HFFc6 (cell line): ENCODE results near the gene MYO10. TPM values are rescaled to one million over a fixed set of nuclear protein-coding genes. Genes with fewer than 3 reads are reported as not detected.

Experiments used
- DNase-seq: peaks from one replicate; pipeline ENCODE4 v3.0.0-alpha.2; 2018
- H3K27ac Mint-ChIP-seq: 2 replicates; pipeline ENCODE4 v1.8.0; 2020; ENCODE audit warnings: mild to moderate bottlenecking, mixed read lengths
- H3K27me3 Mint-ChIP-seq: 2 replicates; pipeline ENCODE4 v1.8.0; 2021; ENCODE audit warnings: mild to moderate bottlenecking, moderate library complexity, mixed read lengths; ENCODE audit not compliant: insufficient read depth
- H3K36me3 Mint-ChIP-seq: 2 replicates; pipeline ENCODE4 v1.8.0; 2021; ENCODE audit warnings: low read depth, mixed read lengths
- H3K4me1 Mint-ChIP-seq: 2 replicates; pipeline ENCODE4 v1.8.0; 2020; ENCODE audit warnings: low read depth, mixed read lengths
- H3K4me3 Mint-ChIP-seq: 2 replicates; pipeline ENCODE4 v1.8.0; 2020; ENCODE audit warnings: mild to moderate bottlenecking, moderate library complexity, mixed read lengths
- H3K9me3 Mint-ChIP-seq: 2 replicates; pipeline ENCODE4 v1.8.0; 2020; ENCODE audit warnings: mild to moderate bottlenecking, mixed read lengths
- CTCF ChIP-seq: fragments of 200-600 bp; sonication (generic); IDR thresholded peaks from 2 replicates; pipeline ENCODE4 v1.5.0; 2021; ENCODE audit warnings: antibody characterized with exemption, mild to moderate bottlenecking
- total RNA-seq, 6 experiments: library from RNA; stranded (reverse); fragmentation: NEBNext Ultra II Directional; extraction: Animal tissue kit (Norgen Biotek cat#: 25700); gene quantifications; 2 replicates in 1 of 6; 3 replicates in 5 of 6; pipeline ENCODE4 v1.2.3, GENCODE V29; 2021

The MYO10 gene
- total RNA-seq, 6 experiments from 2014 or later, result 99.4 to 142 (median 129) TPM

GRCh38 chr5:16866795-16867576 is 69.1 kb downstream of the MYO10 start:
- no peak for DNase-seq
- Mint-ChIP-seq H3K4me3 (no peak overlapping the region), H3K9me3 (no peaks in the 10 kb centered on the region; the same call in 1 of the 2 replicates)

GRCh38 chr5:16866273-16866672 is 69.8 kb downstream of the MYO10 start:
- Mint-ChIP-seq H3K36me3 (peaks cover 32% of the 10 kb centered on the region), H3K4me3 (no peak overlapping the region), H3K27me3 (peaks cover 16% of the 10 kb centered on the region), H3K9me3 (no peaks in the 10 kb centered on the region), H3K27ac (peak overlapping the region; percentile 9; the same call in 1 of the 2 replicates), H3K4me1 (peaks cover 77% of the 10 kb centered on the region)
- DNase-seq, result no peak
- no peak for TF ChIP-seq CTCF

More at GRCh38 chr5:16866795-16867576, 69.1 kb downstream of the MYO10 start:
- Mint-ChIP-seq H3K4me1 (peaks cover 84% of the 10 kb centered on the region), H3K27me3 (peaks cover 11% of the 10 kb centered on the region), H3K36me3 (peaks cover 30% of the 10 kb centered on the region), H3K27ac (0 out of 2 replicates have a peak overlapping the region, but pooled peaks have one; percentile 3)
- no peak for TF ChIP-seq CTCF

GRCh38 chr5:16865151-16865550 is 70.9 kb downstream of the MYO10 start:
- no peaks in the 10 kb centered on the region for H3K9me3 Mint-ChIP-seq
- H3K27me3 Mint-ChIP-seq, result peaks cover 9% of the 10 kb centered on the region
- peaks cover 71% of the 10 kb centered on the region for H3K4me1 Mint-ChIP-seq
- H3K27ac Mint-ChIP-seq, result peak overlapping the region; percentile 61
- TF ChIP-seq CTCF, result no peak
- H3K36me3 Mint-ChIP-seq, result peaks cover 28% of the 10 kb centered on the region
- no peak overlapping the region for H3K4me3 Mint-ChIP-seq
- DNase-seq, result no peak

- no peak for DNase-seq
- Mint-ChIP-seq H3K36me3 (peaks cover 30% of the 10 kb centered on the region), H3K4me1 (peaks cover 68% of the 10 kb centered on the region), H3K9me3 (no peaks in the 10 kb centered on the region), H3K4me3 (no peak overlapping the region), H3K27ac (peak overlapping the region; percentile 61), H3K27me3 (peaks cover 9% of the 10 kb centered on the region)
- TF ChIP-seq CTCF, result no peak
Measured at GRCh38 chr5:16864631-16865131, 71.4 kb downstream of the MYO10 start.

- Mint-ChIP-seq H3K4me3 (no peak overlapping the region), H3K27ac (peak overlapping the region; percentile 38), H3K9me3 (no peaks in the 10 kb centered on the region), H3K36me3 (peaks cover 37% of the 10 kb centered on the region), H3K27me3 (peaks cover 7% of the 10 kb centered on the region), H3K4me1 (peaks cover 62% of the 10 kb centered on the region)
- TF ChIP-seq CTCF, result no peak
- DNase-seq, result no peak
Measured at GRCh38 chr5:16863469-16863946, 72.6 kb downstream of the MYO10 start.
